Measurements from ENCODE around the gene DCXR. TPM values are rescaled to one million over a fixed set of nuclear protein-coding genes. Genes with fewer than 3 reads are reported as not detected.

Gene DCXR
- polyA plus RNA-seq, 1 experiment = 66.0 TPM

- no peaks in the 10 kb centered on the region for H3K27me3 ChIP-seq (ENCODE audit: control insufficient read depth, insufficient read depth, low read length)
- no peak for DNase-seq (ENCODE audit: low read depth)
- CTCF ChIA-PET = interaction anchor here (0.6 to 1.9 kb wide), 2 partner anchors 10 to 110 kb away, joined by 3 to 5 read pairs; partner anchors contain the start of gene DCXR
- TF ChIP-seq CTCF (IDR thresholded peaks at IDR 0.05; ENCODE audit: insufficient read depth, low read depth, low read length) = no peak
- peaks cover 20% of the 10 kb centered on the region for H3K36me3 ChIP-seq (ENCODE audit: control insufficient read depth, insufficient read depth, low read length)
- H3K4me3 ChIP-seq (ENCODE audit: low read depth, low read length) = no peak overlapping the region
- POLR2A ChIA-PET = no interaction called here
Observed at GRCh38 chr17:82047914-82048570, 10.5 kb upstream of the DCXR start.

GRCh38 chr17:82047379-82047778, 9.9 kb upstream of the DCXR start:
- H3K27me3 ChIP-seq (ENCODE audit: control insufficient read depth, insufficient read depth, low read length) = no peaks in the 10 kb centered on the region

GRCh38 chr17:82046903-82047302, 9.4 kb upstream of the DCXR start:
- Histone ChIP-seq H3K4me3 (ENCODE audit: low read depth, low read length) (no peak overlapping the region), H3K27me3 (ENCODE audit: control insufficient read depth, insufficient read depth, low read length) (no peaks in the 10 kb centered on the region), H3K36me3 (ENCODE audit: control insufficient read depth, insufficient read depth, low read length) (peaks cover 20% of the 10 kb centered on the region)
- no peak for TF ChIP-seq CTCF (IDR thresholded peaks at IDR 0.05; ENCODE audit: insufficient read depth, low read depth, low read length)
- POLR2A ChIA-PET = no interaction called here
- DNase-seq (ENCODE audit: low read depth) = no peak
- CTCF ChIA-PET = interaction anchor here (1.9 kb wide), 1 partner anchor 9 kb away, joined by 5 read pairs; the partner anchor contains the start of gene DCXR

More at GRCh38 chr17:82047379-82047778, 9.9 kb upstream of the DCXR start:
- H3K4me3 ChIP-seq (ENCODE audit: low read depth, low read length) = no peak overlapping the region
- no peak for TF ChIP-seq CTCF (IDR thresholded peaks at IDR 0.05; ENCODE audit: insufficient read depth, low read depth, low read length)
- no peak for DNase-seq (ENCODE audit: low read depth)
- CTCF ChIA-PET = interaction anchor here (0.6 to 1.9 kb wide), 2 partner anchors 10 to 111 kb away, joined by 3 to 5 read pairs; partner anchors contain the start of gene DCXR
- peaks cover 20% of the 10 kb centered on the region for H3K36me3 ChIP-seq (ENCODE audit: control insufficient read depth, insufficient read depth, low read length)
- POLR2A ChIA-PET = no interaction called here

- no peak for DNase-seq (ENCODE audit: low read depth)
Observed at GRCh38 chr17:82045936-82046484, 8.5 kb upstream of the DCXR start.

More at GRCh38 chr17:82045936-82046484, 8.5 kb upstream of the DCXR start:
- Histone ChIP-seq H3K27me3 (ENCODE audit: control insufficient read depth, insufficient read depth, low read length) (no peaks in the 10 kb centered on the region), H3K36me3 (ENCODE audit: control insufficient read depth, insufficient read depth, low read length) (peaks cover 20% of the 10 kb centered on the region), H3K4me3 (ENCODE audit: low read depth, low read length) (no peak overlapping the region)
- ChIA-PET CTCF (interaction anchor here (1.9 kb wide), 1 partner anchor 8 kb away, joined by 5 read pairs; the partner anchor contains the start of gene DCXR), POLR2A (no interaction called here)
- TF ChIP-seq CTCF (IDR thresholded peaks at IDR 0.05; ENCODE audit: insufficient read depth, low read depth, low read length) = no peak

Measured in BJ (cell line).